ENCODE results near the gene MICAL1. TPM values are rescaled to one million over a fixed set of nuclear protein-coding genes. Genes with fewer than 3 reads are reported as not detected.
"Not testable (repeated sequence)": the region's sequence is repeated elsewhere in the genome, so short reads cannot be mapped to it uniquely, and the experiment has no call there.

Gene MICAL1
- total RNA-seq, 2 experiments from 2014 or later = 20.4 to 22.9 TPM

GRCh38 chr6:109472132-109472995 is 16.8 kb upstream of the MICAL1 start:
- H3K4me1 Mint-ChIP-seq (ENCODE audit: low read depth) = peaks cover 60% of the 10 kb centered on the region
- no peak overlapping the region for H3K4me3 Mint-ChIP-seq
- CTCF ChIA-PET = interaction anchor here (0.6 kb wide), 1 partner anchor 223 kb away, joined by 3 read pairs; no protein-coding TSS in a partner anchor
- peak overlapping the region; percentile 55 for H3K27ac Mint-ChIP-seq
- no peaks in the 10 kb centered on the region for H3K9me3 Mint-ChIP-seq
- DNase-seq = peak; percentile 20
- intact Hi-C loops (cut with micrococcal nuclease) = no loop called here
- no peaks in the 10 kb centered on the region for H3K27me3 Mint-ChIP-seq (ENCODE audit: low read depth)
- peaks cover 56% of the 10 kb centered on the region for H3K36me3 Mint-ChIP-seq (ENCODE audit: low read depth)

- H3K27ac Mint-ChIP-seq = no peak overlapping the region
- intact Hi-C loops (cut with micrococcal nuclease) = no loop called here
- DNase-seq = no peak
- H3K4me3 Mint-ChIP-seq = no peak overlapping the region
- peaks cover 53% of the 10 kb centered on the region for H3K4me1 Mint-ChIP-seq (ENCODE audit: low read depth)
- peaks cover 58% of the 10 kb centered on the region for H3K36me3 Mint-ChIP-seq (ENCODE audit: low read depth)
- no peaks in the 10 kb centered on the region for H3K9me3 Mint-ChIP-seq
- H3K27me3 Mint-ChIP-seq (ENCODE audit: low read depth) = no peaks in the 10 kb centered on the region
- CTCF ChIA-PET = no interaction called here
Observed at GRCh38 chr6:109471105-109471810, 15.7 kb upstream of the MICAL1 start.

DNA sequence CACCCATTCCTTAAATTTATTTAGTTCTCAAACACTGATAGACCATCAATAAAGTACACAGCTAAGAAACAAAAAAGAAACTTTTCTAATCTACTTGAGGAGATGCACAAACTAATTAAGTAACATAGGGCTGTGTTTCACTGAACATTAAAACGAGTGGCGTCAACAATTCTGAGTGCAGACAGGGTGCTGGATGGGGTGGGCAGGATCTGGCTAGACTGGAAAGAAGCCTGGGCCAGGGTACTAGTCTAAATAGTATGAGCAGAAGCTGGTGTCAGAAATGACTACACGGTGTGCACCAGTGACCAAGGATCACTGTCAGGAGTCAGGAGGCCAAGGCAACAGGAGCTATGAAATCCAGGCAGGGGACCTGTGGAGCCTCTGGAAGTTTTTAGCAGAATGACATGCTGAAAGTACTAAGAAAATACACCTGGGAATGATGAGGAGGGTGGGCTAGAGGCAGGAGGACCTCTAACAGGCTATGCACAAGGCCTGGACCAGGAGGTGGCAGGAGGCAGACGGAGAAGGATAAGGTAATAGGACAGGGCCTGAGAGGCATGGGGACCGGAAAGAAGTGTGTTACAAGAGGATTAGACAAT is 14.1 kb upstream of the MICAL1 start:
- H3K27ac Mint-ChIP-seq = no peak overlapping the region
- no peak for DNase-seq
- no peaks in the 10 kb centered on the region for H3K27me3 Mint-ChIP-seq (ENCODE audit: low read depth)
- intact Hi-C loops (cut with micrococcal nuclease) = no loop called here
- H3K36me3 Mint-ChIP-seq (ENCODE audit: low read depth) = peaks cover 63% of the 10 kb centered on the region
- peaks cover 51% of the 10 kb centered on the region for H3K4me1 Mint-ChIP-seq (ENCODE audit: low read depth)
- H3K4me3 Mint-ChIP-seq = no peak overlapping the region
- no peaks in the 10 kb centered on the region for H3K9me3 Mint-ChIP-seq
- CTCF ChIA-PET = interaction anchor here (0.8 to 1.1 kb wide), 2 partner anchors 9 to 86 kb away, joined by 3 to 5 read pairs; no protein-coding TSS in a partner anchor

DNA sequence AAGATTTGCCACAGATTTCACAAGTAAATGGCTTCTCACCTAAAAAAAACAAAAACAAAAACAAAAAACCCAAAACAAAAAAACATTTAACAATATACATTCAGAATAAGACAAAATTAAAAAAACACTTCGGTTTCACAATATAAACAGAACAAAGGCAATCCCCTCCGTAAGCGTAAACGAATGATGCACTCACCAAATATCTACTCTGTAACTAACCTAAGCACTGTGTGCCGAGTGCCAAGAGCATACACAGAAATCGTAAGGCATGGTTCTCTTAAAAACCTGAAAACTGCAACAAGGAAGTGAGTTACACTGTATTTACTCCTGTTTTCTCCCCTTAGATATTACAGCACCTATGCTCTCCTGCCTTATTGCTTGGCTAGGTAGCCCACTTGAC is 12.1 kb upstream of the MICAL1 start:
- Mint-ChIP-seq H3K27me3 (ENCODE audit: low read depth) (no peaks in the 10 kb centered on the region), H3K36me3 (ENCODE audit: low read depth) (peaks cover 58% of the 10 kb centered on the region), H3K27ac (no peak overlapping the region), H3K4me3 (no peak overlapping the region), H3K9me3 (no peaks in the 10 kb centered on the region), H3K4me1 (ENCODE audit: low read depth) (peaks cover 45% of the 10 kb centered on the region)
- CTCF ChIA-PET = no interaction called here
- intact Hi-C loops (cut with micrococcal nuclease) = no loop called here
- DNase-seq = no peak

- H3K27me3 Mint-ChIP-seq (ENCODE audit: low read depth) = no peaks in the 10 kb centered on the region
- intact Hi-C loops (cut with micrococcal nuclease) = no loop called here
- peaks cover 41% of the 10 kb centered on the region for H3K4me1 Mint-ChIP-seq (ENCODE audit: low read depth)
- no peak overlapping the region for H3K4me3 Mint-ChIP-seq
- CTCF ChIA-PET = interaction anchor here (1.2 kb wide), 1 partner anchor 11 kb away, joined by 3 read pairs; the partner anchor contains the start of gene MICAL1
- H3K36me3 Mint-ChIP-seq (ENCODE audit: low read depth) = peaks cover 58% of the 10 kb centered on the region
- H3K9me3 Mint-ChIP-seq = no peaks in the 10 kb centered on the region
- no peak for DNase-seq
- no peak overlapping the region for H3K27ac Mint-ChIP-seq
Observed at GRCh38 chr6:109466212-109466923, 10.8 kb upstream of the MICAL1 start.

- CTCF ChIA-PET = interaction anchor here (0.6 to 1.6 kb wide), 3 partner anchors 10 to 13 kb away, joined by 3 to 6 read pairs (median 4); partner anchors contain the start of gene MICAL1
- Mint-ChIP-seq H3K36me3 (ENCODE audit: low read depth) (peaks cover 60% of the 10 kb centered on the region), H3K4me1 (ENCODE audit: low read depth) (peaks cover 45% of the 10 kb centered on the region), H3K9me3 (no peaks in the 10 kb centered on the region), H3K4me3 (no peak overlapping the region), H3K27ac (peak overlapping the region; percentile 56), H3K27me3 (ENCODE audit: low read depth) (no peaks in the 10 kb centered on the region)
- intact Hi-C loops (cut with micrococcal nuclease) = no loop called here
- DNase-seq = no peak
Observed at GRCh38 chr6:109465772-109466171, 10.2 kb upstream of the MICAL1 start.

GRCh38 chr6:109461733-109462526 is 6.4 kb upstream of the MICAL1 start:
- no peak for DNase-seq
- Mint-ChIP-seq H3K4me1 (ENCODE audit: low read depth) (peaks cover 62% of the 10 kb centered on the region), H3K9me3 (no peaks in the 10 kb centered on the region), H3K4me3 (no peak overlapping the region), H3K27me3 (ENCODE audit: low read depth) (no peaks in the 10 kb centered on the region), H3K36me3 (ENCODE audit: low read depth) (peaks cover 41% of the 10 kb centered on the region), H3K27ac (peak overlapping the region; percentile 21)
- CTCF ChIA-PET = interaction anchor here (0.5 to 0.7 kb wide), 2 partner anchors 16 to 150 kb away, joined by 3 to 5 read pairs; no protein-coding TSS in a partner anchor
- intact Hi-C loops (cut with micrococcal nuclease) = no loop called here

GRCh38 chr6:109461205-109461604 is 5.6 kb upstream of the MICAL1 start:
- CTCF ChIA-PET = interaction anchor here (0.5 kb wide), 1 partner anchor 17 kb away, joined by 3 read pairs; no protein-coding TSS in a partner anchor
- H3K27me3 Mint-ChIP-seq (ENCODE audit: low read depth); DNase-seq; H3K9me3 Mint-ChIP-seq; intact Hi-C loops (cut with micrococcal nuclease); H3K4me3 Mint-ChIP-seq: not testable (repeated sequence)
- H3K36me3 Mint-ChIP-seq (ENCODE audit: low read depth) = peaks cover 40% of the 10 kb centered on the region
- H3K4me1 Mint-ChIP-seq (ENCODE audit: low read depth) = peaks cover 67% of the 10 kb centered on the region
- H3K27ac Mint-ChIP-seq = peak overlapping the region; percentile 57

DNA sequence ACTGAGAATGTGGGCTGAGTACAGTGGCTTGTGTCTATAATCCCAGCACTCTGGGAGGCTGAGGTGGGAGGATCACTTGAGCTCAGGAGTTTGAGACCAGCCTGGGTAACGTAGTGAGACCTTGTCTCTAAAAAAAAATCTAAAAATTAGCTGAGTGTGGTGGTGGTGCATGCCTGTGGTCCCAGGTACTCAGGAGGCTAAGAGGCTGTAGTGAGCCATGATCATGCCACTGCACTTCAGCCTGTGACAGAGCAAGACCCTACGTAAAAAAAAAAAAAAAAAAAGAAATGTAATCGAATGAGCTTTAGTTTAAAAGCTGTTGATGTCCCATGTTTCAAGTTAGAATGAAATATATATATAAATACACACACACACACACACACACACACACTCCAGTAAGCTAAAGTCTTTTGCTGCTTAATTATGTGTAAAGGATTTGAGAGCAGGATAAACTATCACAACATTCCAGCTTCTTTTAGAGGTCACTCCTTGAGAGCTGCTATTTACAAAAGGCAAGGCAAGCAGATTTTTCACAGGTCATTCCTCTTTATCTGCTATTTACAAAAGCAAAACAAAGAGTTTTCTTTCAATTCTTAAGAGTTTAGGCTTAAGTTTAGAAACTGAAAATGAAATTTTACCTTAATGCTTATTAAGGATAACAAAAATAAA is 4.7 kb upstream of the MICAL1 start:
- H3K4me3 Mint-ChIP-seq = no peak overlapping the region
- no peak overlapping the region for H3K27ac Mint-ChIP-seq
- no peaks in the 10 kb centered on the region for H3K9me3 Mint-ChIP-seq

DNA sequence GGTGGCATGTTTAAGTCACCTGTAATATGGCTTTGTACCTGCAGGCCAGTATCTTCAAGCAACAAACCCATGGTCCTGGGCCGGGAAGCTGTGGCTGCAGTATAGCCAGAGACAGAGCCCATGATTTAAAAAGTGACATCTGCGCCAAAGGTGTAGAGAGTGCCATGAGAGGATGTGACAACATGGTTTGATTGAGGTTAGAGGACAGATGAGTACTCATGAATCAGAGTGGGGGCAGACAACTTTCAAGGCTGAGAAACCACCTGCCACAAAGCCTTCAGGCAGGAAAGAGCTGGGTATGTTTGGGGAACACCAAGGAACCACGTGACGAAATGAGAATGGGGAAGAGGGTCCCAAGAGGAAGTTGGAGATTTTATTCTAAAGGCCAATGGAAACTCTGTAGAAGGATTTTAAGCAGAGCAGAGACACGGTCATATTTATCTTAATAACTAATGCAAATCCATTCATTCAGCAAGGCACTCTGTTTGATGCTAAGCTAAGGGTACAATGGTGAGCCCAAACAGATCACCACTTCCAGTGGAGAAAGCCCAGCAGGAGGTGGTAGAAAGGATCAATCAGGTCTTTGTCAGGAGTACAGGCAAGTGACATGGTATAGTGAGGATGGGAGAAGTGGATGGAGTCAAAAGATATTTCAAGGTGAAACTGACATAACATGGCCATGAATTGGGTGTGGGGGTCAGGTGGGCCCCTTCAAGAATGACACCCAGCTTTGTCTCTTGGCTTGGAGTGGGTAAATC is 3.4 kb upstream of the MICAL1 start:
- CTCF ChIA-PET = interaction anchor here (1.2 to 1.4 kb wide), 2 partner anchors 18 to 20 kb away, joined by 3 to 4 read pairs; partner anchors contain the start of genes PPIL6 and SMPD2
- peak; percentile 75 for DNase-seq
- intact Hi-C loops (cut with micrococcal nuclease) = loop anchor here (1.0 to 10.0 kb wide), 3 partner anchors 16 to 726 kb away; partner anchors contain the start of gene CDC40
- Mint-ChIP-seq H3K36me3 (ENCODE audit: low read depth) (peaks cover 25% of the 10 kb centered on the region), H3K4me1 (ENCODE audit: low read depth) (peaks cover 63% of the 10 kb centered on the region), H3K27me3 (ENCODE audit: low read depth) (no peaks in the 10 kb centered on the region), H3K4me3 (no peak overlapping the region), H3K9me3 (no peaks in the 10 kb centered on the region), H3K27ac (peak overlapping the region; percentile 65)

More for the DNA sequence above, 4.7 kb upstream of the MICAL1 start:
- intact Hi-C loops (cut with micrococcal nuclease) = no loop called here
- Mint-ChIP-seq H3K27me3 (ENCODE audit: low read depth) (no peaks in the 10 kb centered on the region), H3K36me3 (ENCODE audit: low read depth) (peaks cover 32% of the 10 kb centered on the region), H3K4me1 (ENCODE audit: low read depth) (peaks cover 58% of the 10 kb centered on the region)
- CTCF ChIA-PET = interaction anchor here (0.6 to 0.7 kb wide), 4 partner anchors 18 to 420 kb away, joined by 3 to 5 read pairs (median 4); no protein-coding TSS in a partner anchor
- DNase-seq = no peak

Measured in activated naive CD4-positive, alpha-beta T cell treated with anti-CD3 and anti-CD28 coated beads for 36 hours (primary cell).